ENCODE data around the gene ATP10A.

ATP10A gene

GRCh38 chr15:25688166-25688565 lies 175.0 kb downstream of the ATP10A start:
- H3K4me3 ChIP-seq (ENCODE audit: low read depth, low read length), result no peak overlapping the region
- TF ChIP-seq CTCF (IDR thresholded peaks at IDR 0.05; ENCODE audit: low read depth, low read length), result no peak

- no peak overlapping the region for H3K4me3 ChIP-seq (ENCODE audit: low read depth, low read length)
- TF ChIP-seq CTCF (IDR thresholded peaks at IDR 0.05; ENCODE audit: low read depth, low read length), result no peak
These were observed 175.4 kb downstream of the ATP10A start for GRCh38 chr15:25687689-25688088.

GRCh38 chr15:25687276-25687675 lies 175.9 kb downstream of the ATP10A start:
- no peak overlapping the region for H3K4me3 ChIP-seq (ENCODE audit: low read depth, low read length)
- TF ChIP-seq CTCF (IDR thresholded peaks at IDR 0.05; ENCODE audit: low read depth, low read length), result no peak

GRCh38 chr15:25686780-25687179 lies 176.3 kb downstream of the ATP10A start:
- H3K4me3 ChIP-seq (ENCODE audit: low read depth, low read length), result no peak overlapping the region
- no peak for TF ChIP-seq CTCF (IDR thresholded peaks at IDR 0.05; ENCODE audit: low read depth, low read length)

- no peak overlapping the region for H3K4me3 ChIP-seq (ENCODE audit: low read depth, low read length)
- TF ChIP-seq CTCF (IDR thresholded peaks at IDR 0.05; ENCODE audit: low read depth, low read length), result no peak
These were observed 178.4 kb downstream of the ATP10A start for GRCh38 chr15:25684521-25685431.

- no peak overlapping the region for H3K4me3 ChIP-seq (ENCODE audit: low read depth, low read length)
- TF ChIP-seq CTCF (IDR thresholded peaks at IDR 0.05; ENCODE audit: low read depth, low read length), result no peak
These were observed 179.2 kb downstream of the ATP10A start for GRCh38 chr15:25683911-25684310.

GRCh38 chr15:25683415-25683814 lies 179.7 kb downstream of the ATP10A start:
- H3K4me3 ChIP-seq (ENCODE audit: low read depth, low read length), result no peak overlapping the region
- TF ChIP-seq CTCF (IDR thresholded peaks at IDR 0.05; ENCODE audit: low read depth, low read length), result no peak
